SK-N-SH (cell line): ENCODE results near the gene PDHX. TPM values are rescaled to one million over a fixed set of nuclear protein-coding genes. Genes with fewer than 3 reads are reported as not detected.

Experiments
- CTCF ChIA-PET: fragments of 300-600, 350-600 bp; formaldehyde crosslinking; extraction: SDS; loops from one replicate; lab custom pipeline; 2021; lab: Yijun Ruan, JAX
- POLR2A ChIA-PET: fragments of 350-600 bp; sonication (Branson Sonifier 250); formaldehyde crosslinking; extraction: SDS; loops from one replicate; lab custom pipeline; 2020; ENCODE audit warnings: antibody characterized with exemption, inconsistent platforms; lab: Yijun Ruan, JAX
- DNase-seq: peaks from one replicate; pipeline ENCODE4 v3.0.0; 2012
- H2AFZ ChIP-seq: fragments of 200-600 bp; sonication (generic); 2 replicates; pipeline ENCODE4 v1.8.1; 2016; ENCODE audit warnings: antibody characterized with exemption, mild to moderate bottlenecking, low read depth
- H3F3A ChIP-seq: fragments of 200-600 bp; sonication (generic); replicated peaks from 2 replicates; pipeline ENCODE3; 2016; ENCODE audit warnings: antibody characterized with exemption, mild to moderate bottlenecking; ENCODE audit not compliant: insufficient read depth
- H3K27ac ChIP-seq, 2 experiments: fragments of 200-500 bp in 1 of 2; fragments of 200-600 bp in 1 of 2; sonication (Bioruptor generic) in 1 of 2; sonication (generic), shearing (Covaris generic) in 1 of 2; 2 replicates each; pipeline versions ENCODE4 v1.5.1 to v1.6.1; 2014 to 2016; ENCODE audit warnings: low read depth in 2 of 2, inconsistent platforms in 1 of 2, low read length in 1 of 2, mild to moderate bottlenecking in 1 of 2, mixed read lengths in 1 of 2
- H3K27me3 ChIP-seq: fragments of 200-600 bp; sonication (generic), shearing (Covaris generic); 2 replicates; pipeline ENCODE4 v1.6.1; 2016; ENCODE audit warnings: mixed run types; ENCODE audit not compliant: insufficient read depth
- H3K36me3 ChIP-seq, 2 experiments: fragments of 200-500 bp in 1 of 2; fragments of 200-600 bp in 1 of 2; sonication (Bioruptor generic) in 1 of 2; sonication (generic) in 1 of 2; replicated peaks in 1 of 2; 2 replicates each; pipeline versions ENCODE3 to v1.5.1; 2014 to 2016; ENCODE audit warnings: low read length in 1 of 2, mild to moderate bottlenecking in 1 of 2; ENCODE audit not compliant: insufficient read depth in 2 of 2, control insufficient read depth in 1 of 2
- H3K4me1 ChIP-seq, 2 experiments: fragments of 200-500 bp in 1 of 2; fragments of 200-600 bp in 1 of 2; sonication (Bioruptor generic) in 1 of 2; sonication (generic), shearing (Covaris generic) in 1 of 2; 2 replicates each; pipeline versions ENCODE4 v1.5.1 to v1.6.1; 2014 to 2016; ENCODE audit warnings: low read depth in 1 of 2, low read length in 1 of 2, mixed run types in 1 of 2; ENCODE audit not compliant: insufficient read depth in 2 of 2, control insufficient read depth in 1 of 2
- H3K4me2 ChIP-seq: fragments of 200-600 bp; sonication (generic), shearing (Covaris generic); 2 replicates; pipeline ENCODE4 v1.6.1; 2017; ENCODE audit warnings: mixed run types
- H3K4me3 ChIP-seq, 2 experiments: fragments of 200-500 bp in 1 of 2; fragments of 200-600 bp in 1 of 2; sonication (Bioruptor generic) in 1 of 2; sonication (generic), shearing (Covaris generic) in 1 of 2; 2 replicates each; pipeline versions ENCODE4 v1.5.1 to v1.8.1; 2014 to 2016; ENCODE audit warnings: low read depth in 2 of 2, inconsistent platforms in 1 of 2, low read length in 1 of 2, mild to moderate bottlenecking in 1 of 2, mixed read lengths in 1 of 2, moderate library complexity in 1 of 2
- H3K79me2 ChIP-seq: fragments of 200-600 bp; sonication (generic); 2 replicates; pipeline ENCODE4 v1.8.1; 2017; ENCODE audit warnings: mild to moderate bottlenecking; ENCODE audit not compliant: insufficient read depth
- H3K9ac ChIP-seq: fragments of 200-600 bp; sonication (generic); 2 replicates; pipeline ENCODE4 v1.6.1; 2017; ENCODE audit warnings: mixed run types
- H3K9me2 ChIP-seq: fragments of 200-600 bp; sonication (generic); 2 replicates; pipeline ENCODE4 v1.6.1; 2017; ENCODE audit warnings: mixed run types
- H3K9me3 ChIP-seq: fragments of 200-600 bp; sonication (generic); 2 replicates; pipeline ENCODE4 v1.6.1; 2017; ENCODE audit warnings: mixed run types, mild to moderate bottlenecking, moderate library complexity
- H4K20me1 ChIP-seq: fragments of 200-600 bp; sonication (generic); 2 replicates; pipeline ENCODE4 v1.6.1; 2017; ENCODE audit warnings: mild to moderate bottlenecking, mixed run types; ENCODE audit not compliant: insufficient read depth
- FOSL2 ChIP-seq: IDR thresholded peaks from 2 replicates; pipeline ENCODE4 v1.4.0; 2012; ENCODE audit warnings: low read depth, mild to moderate bottlenecking, moderate library complexity, borderline replicate concordance
- FOXM1 ChIP-seq: IDR thresholded peaks from 2 replicates; pipeline ENCODE4 v1.4.0; 2012; ENCODE audit warnings: low read depth, mild to moderate bottlenecking
- GABPA ChIP-seq: IDR thresholded peaks from 2 replicates; pipeline ENCODE4 v1.4.0; 2012; ENCODE audit warnings: low read depth, mild to moderate bottlenecking
- MEF2A ChIP-seq: IDR thresholded peaks from 2 replicates; pipeline ENCODE4 v1.4.0; 2012; ENCODE audit warnings: low read depth, borderline replicate concordance
- PBX3 ChIP-seq: IDR thresholded peaks from 2 replicates; pipeline ENCODE4; 2012
- POLR2AphosphoS5 ChIP-seq: IDR thresholded peaks from 2 replicates; pipeline ENCODE4 v1.6.1; 2012; ENCODE audit warnings: low read depth, low read length
- RAD21 ChIP-seq: IDR thresholded peaks from 2 replicates; pipeline ENCODE4 v1.6.1; 2012; ENCODE audit warnings: mild to moderate bottlenecking, low read length
- SMC3 ChIP-seq: IDR thresholded peaks from 2 replicates; pipeline ENCODE4 v1.6.1; 2012; ENCODE audit warnings: low read depth, low read length, improper control_type of control experiment
- TCF12 ChIP-seq: IDR thresholded peaks from 2 replicates; pipeline ENCODE4 v1.4.0; 2012
- TEAD4 ChIP-seq: IDR thresholded peaks from 2 replicates; pipeline ENCODE4 v1.4.0; 2012; ENCODE audit warnings: mild to moderate bottlenecking, borderline replicate concordance; ENCODE audit not compliant: insufficient read depth
- WGBS: methylation state at CpG from one replicate; pipeline ENCODE4 v1.1.6; 2017; ENCODE audit warnings: low lambda C conversion rate; 5-methylcytosine and 5-hydroxymethylcytosine counted together
- polyA plus RNA-seq, 3 experiments: library from polyadenylated mRNA; depleted of rRNA; stranded (reverse); fragments of >200 nt; gene quantifications; 2 replicates each; pipeline ENCODE4 v1.2.3, GENCODE V29; 2012
- TF ChIP-seq, protein P1 (sequence below): fragments of 150-350 bp; IDR thresholded peaks from 2 replicates; pipeline ENCODE4 v1.6.1; 2016; ENCODE audit warnings: mild to moderate bottlenecking, low read depth, low read length

Gene PDHX
- polyA plus RNA-seq, 1 of the 3 experiments (the other 2 are of a cell fraction): 14.8 TPM

GRCh38 chr11:34886609-34887008 is 29.8 kb upstream of the PDHX start:
- no peaks in the 10 kb centered on the region for H3K27me3 ChIP-seq
- H3K4me2 ChIP-seq: no peak overlapping the region
- 90% methylated on average over 2 of the region's 2 CpGs for WGBS
- H4K20me1 ChIP-seq: peaks cover 4% of the 10 kb centered on the region; the same call in 1 of the 2 replicates
- H3K9ac ChIP-seq: no peak overlapping the region
- H3K79me2 ChIP-seq: no peaks in the 10 kb centered on the region
- H3K4me3 ChIP-seq: no peak overlapping the region
- ChIA-PET POLR2A (no interaction called here), CTCF (interaction anchor here (0.9 to 2.8 kb wide), 2 partner anchors 17 to 300 kb away, joined by 3 to 21 read pairs; no protein-coding TSS in a partner anchor)
- no peaks in the 10 kb centered on the region for H3K4me1 ChIP-seq
- H3K9me2 ChIP-seq: no peaks in the 10 kb centered on the region
- peaks cover 26 to 47% of the 10 kb centered on the region in 2 experiments for H3K36me3 ChIP-seq
- H3F3A ChIP-seq: no peaks in the 10 kb centered on the region
- no peak for TF ChIP-seq TEAD4
- TF ChIP-seq RAD21: no peak
- TF ChIP-seq, all 33 proteins: peak for 0
- no peak for DNase-seq
- Histone ChIP-seq H2AFZ (no peak overlapping the region), H3K27ac (no peak overlapping the region), H3K9me3 (no peaks in the 10 kb centered on the region)

DNA sequence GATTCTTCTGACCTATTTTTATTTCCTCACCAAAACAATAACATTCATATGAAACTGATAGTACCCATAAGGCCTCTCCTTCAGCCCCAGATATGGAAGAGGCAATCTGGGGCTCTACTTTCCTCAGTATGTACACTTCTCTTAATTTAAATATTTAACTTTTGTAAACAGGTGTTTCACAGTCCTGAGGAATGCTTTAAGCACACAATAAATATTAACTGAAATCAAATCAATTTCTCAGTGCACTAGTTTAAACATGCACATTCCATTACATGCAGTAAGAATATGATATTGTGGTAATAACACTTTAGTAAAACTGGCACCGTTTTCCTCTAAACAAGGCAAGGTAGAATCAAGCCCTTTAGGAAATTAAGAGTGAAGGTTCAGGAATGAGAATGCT is 29.2 kb upstream of the PDHX start:
- POLR2A ChIA-PET: no interaction called here
- no peaks in the 10 kb centered on the region for H3F3A ChIP-seq
- no peak overlapping the region for H3K4me3 ChIP-seq
- H2AFZ ChIP-seq: no peak overlapping the region
- no peaks in the 10 kb centered on the region for H3K79me2 ChIP-seq
- no peak for DNase-seq
- H3K27me3 ChIP-seq: no peaks in the 10 kb centered on the region
- peaks cover 4% of the 10 kb centered on the region; the same call in 1 of the 2 replicates for H4K20me1 ChIP-seq
- 58% methylated on average over 1 of the region's 1 CpG for WGBS
- no peak overlapping the region for H3K9ac ChIP-seq
- peaks cover 20 to 47% of the 10 kb centered on the region in 2 experiments for H3K36me3 ChIP-seq
- H3K27ac ChIP-seq: no peak overlapping the region
- H3K4me2 ChIP-seq: no peak overlapping the region
- no peaks in the 10 kb centered on the region for H3K9me3 ChIP-seq
- TF ChIP-seq TCF12 (no peak), SMC3 (no peak), POLR2AphosphoS5 (no peak), FOSL2 (no peak), FOXM1 (no peak), PBX3 (no peak), MEF2A (no peak), GABPA (no peak)
- TF ChIP-seq, protein P1, sequence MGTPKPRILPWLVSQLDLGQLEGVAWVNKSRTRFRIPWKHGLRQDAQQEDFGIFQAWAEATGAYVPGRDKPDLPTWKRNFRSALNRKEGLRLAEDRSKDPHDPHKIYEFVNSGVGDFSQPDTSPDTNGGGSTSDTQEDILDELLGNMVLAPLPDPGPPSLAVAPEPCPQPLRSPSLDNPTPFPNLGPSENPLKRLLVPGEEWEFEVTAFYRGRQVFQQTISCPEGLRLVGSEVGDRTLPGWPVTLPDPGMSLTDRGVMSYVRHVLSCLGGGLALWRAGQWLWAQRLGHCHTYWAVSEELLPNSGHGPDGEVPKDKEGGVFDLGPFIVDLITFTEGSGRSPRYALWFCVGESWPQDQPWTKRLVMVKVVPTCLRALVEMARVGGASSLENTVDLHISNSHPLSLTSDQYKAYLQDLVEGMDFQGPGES: no peak
- H3K9me2 ChIP-seq: no peaks in the 10 kb centered on the region
- no peaks in the 10 kb centered on the region for H3K4me1 ChIP-seq
- CTCF ChIA-PET: interaction anchor here (0.9 to 2.8 kb wide), 3 partner anchors 10 to 301 kb away, joined by 3 to 21 read pairs (median 3); no protein-coding TSS in a partner anchor
